Omental fat pad (tissue), 4 donors: Measurements from ENCODE around the gene ZAR1L. TPM values are rescaled to one million over a fixed set of nuclear protein-coding genes. Genes with fewer than 3 reads are reported as not detected.

ENCODE experiments used
- ATAC-seq: fragments of 150-250 bp; one replicate; pipeline ENCODE4 v1.9.1; 2016; ENCODE audit warnings: mild to moderate bottlenecking, moderate library complexity; ENCODE audit not compliant: low FRiP score
- DNase-seq: peaks from one replicate; pipeline ENCODE4 v3.0.0-alpha.2; 2019; ENCODE audit warnings: low spot score
- CTCF ChIP-seq, 3 donors: fragments of 450-650 bp; IDR thresholded peaks; one replicate each; pipeline ENCODE4 v1.5.1; 2016 to 2017; ENCODE audit warnings: antibody characterized with exemption in 3 of 3, mild to moderate bottlenecking in 3 of 3, moderate library complexity in 2 of 3
- total RNA-seq, 4 donors: library from RNA; depleted of rRNA; stranded (reverse); fragments of >200 nt; gene quantifications; one replicate each; pipeline ENCODE4 v1.1.0, GENCODE V29; 2016

The ZAR1L gene
- total RNA-seq, 4 donors from 2014 or later, result not detected

GRCh38 chr13:32300920-32301319, 14.2 kb downstream of the ZAR1L start:
- TF ChIP-seq CTCF (IDR thresholded peaks at IDR 0.05), result no peak
- DNase-seq, result no peak
- no peak for ATAC-seq

- no peak for ATAC-seq
- no peak for TF ChIP-seq CTCF (IDR thresholded peaks at IDR 0.05)
- no peak for DNase-seq
Measured at GRCh38 chr13:32300406-32300805, 14.8 kb downstream of the ZAR1L start.

- ATAC-seq, result no peak
- no peak for DNase-seq
- TF ChIP-seq CTCF (IDR thresholded peaks at IDR 0.05), result no peak
Measured at GRCh38 chr13:32299893-32300292, 15.3 kb downstream of the ZAR1L start.

GRCh38 chr13:32298695-32299094, 16.5 kb downstream of the ZAR1L start:
- no peak for DNase-seq
- no peak for ATAC-seq
- no peak for TF ChIP-seq CTCF (IDR thresholded peaks at IDR 0.05)

GRCh38 chr13:32297206-32297605, 18.0 kb downstream of the ZAR1L start:
- no peak for ATAC-seq
- no peak for TF ChIP-seq CTCF (IDR thresholded peaks at IDR 0.05)
- no peak for DNase-seq

- ATAC-seq, result no peak
Measured at GRCh38 chr13:32285633-32285965, 29.6 kb downstream of the ZAR1L start.

More at GRCh38 chr13:32285633-32285965, 29.6 kb downstream of the ZAR1L start:
- DNase-seq, result no peak
- no peak for TF ChIP-seq CTCF (IDR thresholded peaks at IDR 0.05)
